GM20000 (cell line): ENCODE measurements around the gene ZNF436.

Source experiments
- DNase-seq: peaks from one replicate; pipeline ENCODE4 v3.0.0; 2012; ENCODE audit warnings: low spot score
- CTCF ChIP-seq: IDR thresholded peaks from 2 replicates; pipeline ENCODE4 v1.5.1; 2012; ENCODE audit warnings: mild to moderate bottlenecking, control low read depth; ENCODE audit errors: extremely low read depth, missing control alignments

Gene ZNF436

GRCh38 chr1:23397908-23398307 lies 28.3 kb upstream of the ZNF436 start:
- no peak for DNase-seq
- TF ChIP-seq CTCF: no peak

GRCh38 chr1:23396380-23396779 lies 26.7 kb upstream of the ZNF436 start:
- no peak for TF ChIP-seq CTCF
- DNase-seq: no peak

GRCh38 chr1:23395849-23396248 lies 26.2 kb upstream of the ZNF436 start:
- no peak for TF ChIP-seq CTCF

GRCh38 chr1:23395154-23395724 lies 25.6 kb upstream of the ZNF436 start:
- no peak for TF ChIP-seq CTCF

More at GRCh38 chr1:23395849-23396248, 26.2 kb upstream of the ZNF436 start:
- DNase-seq: no peak

GRCh38 chr1:23394684-23395083 lies 25.0 kb upstream of the ZNF436 start:
- no peak for TF ChIP-seq CTCF
- DNase-seq: no peak

More at GRCh38 chr1:23395154-23395724, 25.6 kb upstream of the ZNF436 start:
- no peak for DNase-seq

- no peak for TF ChIP-seq CTCF
These were observed 24.5 kb upstream of the ZNF436 start for GRCh38 chr1:23394181-23394580.

GRCh38 chr1:23393706-23394105 lies 24.1 kb upstream of the ZNF436 start:
- no peak for DNase-seq
- TF ChIP-seq CTCF: no peak

More at GRCh38 chr1:23394181-23394580, 24.5 kb upstream of the ZNF436 start:
- DNase-seq: no peak
